Measurements from ENCODE around the gene GNB2.
"Not testable (repeated sequence)": the region's sequence is repeated elsewhere in the genome, so short reads cannot be mapped to it uniquely, and the experiment has no call there.

GNB2 gene

GRCh38 chr7:100673302-100673941 lies at the start of gene GNB2:
TSS of gene GNB2 (plus strand) at chr7:100673740. CDS start at chr7:100676266, 2,526 bp downstream.
- DNase-seq, result peak; percentile 99

- no peak for DNase-seq
Measured at GRCh38 chr7:100623951-100624824, 49.4 kb upstream of the GNB2 start.

GRCh38 chr7:100626055-100626454 lies 47.5 kb upstream of the GNB2 start:
- DNase-seq, result no peak

GRCh38 chr7:100626530-100627237 lies 46.9 kb upstream of the GNB2 start:
- DNase-seq, result peak; percentile 87

- no peak for DNase-seq
Measured at GRCh38 chr7:100627238-100627549, 46.3 kb upstream of the GNB2 start.

- no peak for DNase-seq
Measured at GRCh38 chr7:100629117-100629716, 44.3 kb upstream of the GNB2 start.

- DNase-seq, result no peak
Measured at GRCh38 chr7:100630066-100630465, 43.5 kb upstream of the GNB2 start.

- peak; percentile 53 for DNase-seq
Measured at GRCh38 chr7:100632951-100633717, 40.4 kb upstream of the GNB2 start.

- no peak for DNase-seq
Measured at GRCh38 chr7:100639995-100640516, 33.5 kb upstream of the GNB2 start.

- DNase-seq, result no peak
Measured at GRCh38 chr7:100640517-100641440, 32.8 kb upstream of the GNB2 start.

GRCh38 chr7:100641463-100641859 lies 32.1 kb upstream of the GNB2 start, which contains the start of gene TFR2:
TSS of gene TFR2 (minus strand) at chr7:100641552. CDS start at chr7:100641509, 43 bp downstream.
- DNase-seq, result no peak

GRCh38 chr7:100641860-100642533 lies 31.5 kb upstream of the GNB2 start:
- DNase-seq, result no peak

GRCh38 chr7:100642534-100642907 lies 31.0 kb upstream of the GNB2 start:
- DNase-seq, result no peak

- no peak for DNase-seq
Measured at GRCh38 chr7:100649826-100650565, 23.5 kb upstream of the GNB2 start.

GRCh38 chr7:100654908-100655831 lies 18.4 kb upstream of the GNB2 start:
- DNase-seq, result no peak

GRCh38 chr7:100655908-100656674 lies 17.4 kb upstream of the GNB2 start, which contains the start of gene ACTL6B:
TSS of gene ACTL6B (minus strand) at chr7:100656448. CDS start at chr7:100656354, 94 bp downstream.
- DNase-seq, result no peak

- not testable (repeated sequence) for DNase-seq
Measured at GRCh38 chr7:100662194-100662776, 11.3 kb upstream of the GNB2 start.

Measured in NK-92 treated with Interleukin-12 subunit alpha and Interleukin-12 subunit beta, amount 100 ng/mL, for 24 hours (cell line).